Measurements from ENCODE around the gene DIP2C.
"Not testable (repeated sequence)": the region's sequence is repeated elsewhere in the genome, so short reads cannot be mapped to it uniquely, and the experiment has no call there.

The DIP2C gene

GRCh38 chr10:548238-548901, 141.1 kb downstream of the DIP2C start:
- DNase-seq: no peak

GRCh38 chr10:547591-548081, 141.8 kb downstream of the DIP2C start:
- no peak for DNase-seq

DNA sequence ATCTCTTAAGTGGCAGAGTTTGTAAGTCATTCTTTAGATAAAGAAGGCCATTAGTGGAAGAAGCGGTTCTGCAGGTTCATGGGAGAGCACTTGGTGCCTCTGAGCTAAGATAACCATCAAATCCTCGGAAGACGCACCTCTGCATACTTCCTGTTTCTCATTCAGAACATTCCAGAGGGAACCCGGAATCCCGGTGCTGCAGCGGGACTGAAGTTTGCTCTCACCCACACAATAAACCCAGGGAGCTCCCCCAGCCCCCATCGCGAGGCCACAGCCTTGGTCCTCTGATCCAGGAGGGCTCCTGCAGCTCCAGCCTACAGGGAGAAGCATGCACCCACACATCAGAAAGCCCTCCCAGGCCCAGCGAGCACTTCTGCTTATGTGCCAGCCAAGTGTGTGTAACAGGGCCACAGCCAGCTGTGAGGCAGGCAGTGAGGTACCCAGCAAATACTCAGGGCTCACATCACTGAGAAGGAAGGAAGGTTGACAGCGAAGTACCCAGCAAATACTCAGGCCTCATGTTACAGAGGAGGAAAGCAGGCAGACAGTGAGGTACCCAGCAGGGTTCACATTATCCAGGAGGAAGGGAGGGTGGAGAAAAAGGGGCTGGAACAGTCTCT, 142.4 kb downstream of the DIP2C start:
- DNase-seq: no peak

DNA sequence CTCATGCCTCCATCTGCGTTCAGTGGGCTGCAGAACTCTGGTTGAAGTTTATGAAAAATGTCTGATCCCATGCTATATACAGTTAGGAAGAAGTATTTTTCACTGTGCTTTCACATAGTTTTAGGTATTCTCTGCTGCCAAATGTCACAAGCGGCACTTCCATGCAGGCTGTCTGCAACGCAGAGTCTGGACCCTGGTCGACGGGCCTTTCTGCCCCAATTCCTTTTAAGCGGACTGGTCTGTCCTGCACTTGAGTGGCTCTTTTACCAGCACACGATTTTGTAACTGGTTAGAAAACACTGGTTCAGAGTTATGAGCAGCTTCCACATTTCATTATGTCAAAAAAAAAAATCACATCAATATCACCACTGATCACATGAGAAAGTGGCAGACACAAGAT, 143.0 kb downstream of the DIP2C start:
- DNase-seq: no peak

DNA sequence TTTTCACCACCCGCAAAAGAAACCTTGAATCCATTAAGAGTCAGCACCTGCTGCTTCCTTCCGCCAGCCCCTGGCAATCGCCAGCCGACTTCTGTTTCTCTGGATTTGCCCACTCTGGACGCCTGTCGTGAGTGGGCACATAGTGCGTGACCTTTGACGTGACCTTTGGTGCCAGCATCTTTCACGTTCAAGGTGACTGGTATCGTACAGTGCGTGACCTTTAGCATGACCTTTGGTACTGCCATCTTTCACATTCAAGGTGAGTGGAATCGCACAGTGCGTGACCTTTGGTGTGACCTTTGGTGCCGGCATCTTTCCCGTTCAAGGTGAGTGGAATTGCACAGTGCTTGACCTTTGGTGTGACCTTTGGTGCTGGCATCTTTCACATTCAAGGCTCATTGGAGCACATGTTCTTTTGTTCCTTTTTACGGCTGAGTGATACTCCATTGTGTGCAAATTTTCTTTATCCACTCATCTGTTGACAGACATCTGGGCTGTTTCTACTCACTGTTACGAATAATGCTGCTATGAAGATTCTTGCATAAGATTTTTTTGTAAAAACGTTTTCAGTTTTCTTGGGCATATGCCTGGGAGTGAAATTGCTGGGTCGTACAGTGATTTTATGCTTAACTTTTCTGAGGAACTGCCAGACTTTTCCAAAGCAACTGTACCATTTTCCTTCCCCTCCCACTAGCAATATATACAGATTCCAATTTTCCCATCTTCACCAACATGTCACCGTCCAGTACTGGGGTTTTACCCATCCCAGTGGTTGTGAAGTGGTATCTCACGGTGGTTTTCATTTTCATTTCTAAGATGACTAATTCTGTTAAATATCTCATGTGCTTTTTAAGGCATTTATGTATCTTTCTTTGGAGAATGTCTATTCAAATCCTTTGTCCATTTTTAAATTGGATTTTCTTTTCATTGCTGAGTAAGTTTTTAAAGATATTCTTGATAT, 145.3 kb downstream of the DIP2C start:
- DNase-seq: no peak

- no peak for DNase-seq
Observed at GRCh38 chr10:543131-543530, 146.3 kb downstream of the DIP2C start.

GRCh38 chr10:541750-542371, 147.6 kb downstream of the DIP2C start:
- no peak for DNase-seq

- no peak for DNase-seq
Observed at GRCh38 chr10:541041-541440, 148.4 kb downstream of the DIP2C start.

DNA sequence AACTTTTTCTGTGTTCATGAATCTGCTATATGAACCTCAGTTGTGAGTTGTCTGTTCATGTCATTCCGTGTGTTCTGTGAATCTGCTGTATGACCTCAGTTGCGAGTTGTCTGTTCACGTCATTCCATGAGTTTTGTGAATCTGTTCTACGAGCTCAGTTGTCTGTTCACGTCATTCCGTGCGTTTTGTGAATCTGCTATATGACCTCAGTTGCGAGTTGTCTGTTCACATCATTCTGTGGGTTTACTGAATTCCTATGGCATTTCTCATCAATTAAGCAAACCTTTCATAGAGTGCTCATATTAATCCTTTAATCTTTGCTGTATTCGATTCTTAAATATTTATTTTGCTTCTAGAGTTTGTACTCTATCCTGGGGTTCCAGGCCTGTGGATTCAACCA, 150.6 kb downstream of the DIP2C start:
- DNase-seq: no peak

- no peak for DNase-seq
Observed at GRCh38 chr10:536935-537334, 152.5 kb downstream of the DIP2C start.

GRCh38 chr10:536371-536925, 153.0 kb downstream of the DIP2C start:
- DNase-seq: no peak

DNA sequence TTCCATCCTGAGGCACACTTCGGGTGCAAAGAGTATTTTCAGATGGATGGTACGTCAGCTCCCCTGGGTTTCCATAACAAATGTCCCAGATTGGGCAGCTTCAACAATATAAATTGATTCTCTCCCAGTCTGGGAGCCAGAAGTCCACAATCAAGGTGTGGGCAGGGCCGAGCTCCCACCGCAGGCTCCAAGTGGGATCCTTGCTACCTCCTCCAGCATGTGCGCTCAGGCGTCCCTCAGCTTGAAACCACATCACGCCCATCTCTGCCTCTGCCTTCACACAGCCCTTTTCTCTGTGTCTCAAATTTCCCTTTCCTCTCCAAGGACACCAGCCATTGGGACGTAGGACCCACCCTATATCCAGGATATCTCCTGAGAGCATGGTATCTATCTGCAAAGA, 153.5 kb downstream of the DIP2C start:
- no peak for DNase-seq

GRCh38 chr10:535051-535450, 154.4 kb downstream of the DIP2C start:
- DNase-seq: no peak

- DNase-seq: no peak
Observed at GRCh38 chr10:534047-534566, 155.4 kb downstream of the DIP2C start.

DNA sequence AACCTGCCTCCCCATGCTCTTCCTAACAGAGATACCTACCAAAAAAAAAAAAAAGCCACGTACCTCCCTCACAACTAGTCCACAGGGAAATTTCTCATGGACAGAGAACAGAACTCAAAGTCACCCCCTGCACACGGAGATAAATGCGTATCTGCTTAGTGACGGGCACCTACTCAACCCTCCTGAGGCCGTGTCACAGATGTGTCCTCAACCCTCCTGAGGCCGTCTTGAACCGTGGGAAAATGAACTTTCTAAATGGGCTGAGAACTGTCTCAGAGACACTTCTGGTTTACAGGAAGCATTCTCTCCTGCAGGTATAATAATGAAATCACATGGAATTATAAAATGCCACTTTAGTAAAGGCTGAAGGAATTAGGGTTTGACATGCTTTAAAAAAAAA, 155.9 kb downstream of the DIP2C start:
- DNase-seq: no peak

DNA sequence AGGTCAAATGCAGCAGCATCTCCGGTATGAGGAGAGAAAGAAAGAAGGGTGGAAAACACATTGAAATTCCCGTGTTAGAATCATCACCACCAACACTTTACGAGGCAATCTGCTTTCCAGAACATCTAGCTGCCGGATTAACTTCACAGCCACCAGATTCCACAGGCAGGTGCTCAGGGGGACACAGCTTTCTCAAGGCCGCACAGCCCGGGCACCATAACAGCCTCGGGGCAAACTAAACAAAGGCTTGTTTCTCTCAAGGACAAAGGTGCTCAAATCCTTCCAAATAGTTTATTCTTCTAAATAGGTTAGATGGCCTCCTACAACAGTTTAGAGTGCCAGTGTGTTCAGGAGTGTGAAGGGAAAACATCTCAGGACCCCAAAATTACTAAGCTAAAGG, 156.3 kb downstream of the DIP2C start:
- no peak for DNase-seq

- not testable (repeated sequence) for DNase-seq
Observed at GRCh38 chr10:532331-532730, 157.1 kb downstream of the DIP2C start.

DNA sequence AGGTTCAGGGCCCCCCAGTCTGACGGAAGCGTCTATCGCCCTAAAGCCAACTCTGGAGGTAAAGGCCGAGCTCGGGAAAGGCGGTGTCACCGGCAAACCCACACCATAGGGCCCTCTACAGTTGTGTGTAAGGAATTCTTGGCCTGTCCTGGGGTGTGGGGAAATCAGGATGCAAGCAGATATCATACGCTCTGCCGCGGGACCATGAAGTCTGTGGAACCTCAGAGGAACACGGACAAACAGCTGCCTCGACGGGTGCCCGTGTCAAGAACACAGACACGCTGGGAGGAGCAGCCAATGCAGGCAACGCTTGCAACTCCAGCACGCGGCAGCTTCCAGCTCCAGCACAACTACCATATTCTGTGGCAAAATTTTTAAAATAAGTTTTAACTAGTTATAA, 157.9 kb downstream of the DIP2C start:
- no peak for DNase-seq

GRCh38 chr10:530717-531116, 158.8 kb downstream of the DIP2C start:
- no peak for DNase-seq

DNA sequence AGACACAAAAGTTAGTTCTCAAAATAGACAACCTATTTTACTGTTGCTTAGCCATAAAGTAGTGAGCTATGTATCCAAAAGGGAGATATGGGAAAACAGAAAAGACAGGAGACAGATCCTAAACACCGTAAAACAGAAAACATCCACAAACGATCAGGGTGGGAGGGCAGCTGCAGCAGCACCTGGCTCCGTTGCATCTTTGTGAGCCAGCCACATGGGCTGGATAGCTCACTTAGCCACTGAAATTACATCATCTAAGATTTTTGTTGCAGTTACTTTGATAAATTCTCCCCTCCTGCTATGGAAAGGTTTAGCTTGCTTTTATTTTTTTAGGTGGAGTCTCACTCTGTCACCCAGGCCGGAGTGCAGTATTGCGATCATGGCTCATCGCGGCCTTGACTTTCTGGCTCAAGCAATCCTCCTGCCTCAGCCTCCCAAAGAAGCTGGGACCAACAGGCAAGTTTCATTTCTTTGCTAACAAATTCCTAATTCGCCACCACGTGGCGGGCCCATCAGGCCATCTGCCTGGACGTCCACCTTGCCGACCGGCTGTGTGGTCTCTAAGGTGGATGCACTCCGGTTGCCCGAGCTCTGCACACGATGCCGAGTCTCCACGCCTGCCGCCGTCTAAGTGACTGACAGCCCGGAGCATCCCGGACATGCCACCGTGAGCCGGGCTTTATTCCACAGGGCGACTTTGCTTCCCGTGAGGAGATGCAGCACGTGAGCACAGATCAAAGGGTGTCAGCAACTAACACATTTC, 159.8 kb downstream of the DIP2C start:
- DNase-seq: no peak

Measured in NCI-H446 treated with DMSO at 0.1 percent for 48 hours (cell line).